K562 (cell line): Measurements from ENCODE around the gene SLC1A1. TPM values are rescaled to one million over a fixed set of nuclear protein-coding genes. Genes with fewer than 3 reads are reported as not detected.

Source experiments
- ATAC-seq: fragments of 200-7000 bp; cut with Tn5 transposase; 3 replicates; pipeline ENCODE4 v1.9.1; 2020; ENCODE audit warnings: moderate library complexity
- BruUV-seq: library from RNA; stranded (reverse); fragments of 400-500 nt; replicated peaks from 2 replicates; lab custom pipeline; 2021; lab: Mats Ljungman, UMichigan
- CTCF ChIA-PET: fragments of 300-600 bp; formaldehyde crosslinking; extraction: SDS; loops from one replicate; lab custom pipeline; 2021; ENCODE audit warnings: low intra/inter-chr PET ratio; lab: Yijun Ruan, JAX
- POLR2A ChIA-PET: fragments of 300-600, 350-650 bp; sonication (Branson Sonifier 250); formaldehyde crosslinking; extraction: SDS; loops from one replicate; lab custom pipeline; 2021; ENCODE audit warnings: antibody characterized with exemption, inconsistent platforms; lab: Yijun Ruan, JAX
- DNase-seq, 4 experiments: peaks; one replicate each; pipeline versions ENCODE4 v3.0.0 to v3.0.0-alpha.2; 2011 to 2018; ENCODE audit warnings: low spot score in 3 of 4, mixed read lengths in 3 of 4; ENCODE audit errors: extremely low read depth in 1 of 4
- FAIRE-seq: peaks from 2 replicates; lab custom pipeline; 2011; peaks lifted over from hg19 to GRCh38; lab: Jason Lieb, UNC
- H2AFZ ChIP-seq: 2 replicates; pipeline ENCODE4 v1.6.0; 2011; ENCODE audit warnings: low read depth, low read length, control low read depth, inconsistent platforms
- H3K27ac ChIP-seq: fragments of 200-600 bp; 3 replicates; pipeline ENCODE4 v1.8.0; 2011; ENCODE audit warnings: low read depth, mild to moderate bottlenecking, control low read depth, inconsistent platforms, low read length, moderate library complexity, mixed read lengths; ENCODE audit errors: extremely low read depth
- H3K27me3 ChIP-seq, 2 experiments: fragments of 300-600 bp in 1 of 2; 2 replicates in 1 of 2; 3 replicates in 1 of 2; pipeline versions ENCODE4 v1.6.0 to v1.8.0; 2011; ENCODE audit warnings: inconsistent platforms in 2 of 2, low read length in 2 of 2, mild to moderate bottlenecking in 1 of 2, mixed read lengths in 1 of 2, moderate library complexity in 1 of 2; ENCODE audit not compliant: control insufficient read depth in 2 of 2, insufficient read depth in 2 of 2
- H3K36me3 ChIP-seq: fragments of 300-600 bp; 3 replicates; pipeline ENCODE4 v1.8.0; 2011; ENCODE audit warnings: mild to moderate bottlenecking, low read length, inconsistent platforms; ENCODE audit not compliant: control insufficient read depth, insufficient read depth
- H3K4me1 ChIP-seq, 2 experiments: fragments of 200-600 bp in 1 of 2; replicated peaks in 1 of 2; 2 replicates in 1 of 2; 3 replicates in 1 of 2; pipeline versions ENCODE4 v1.5.1 to v1.8.0; 2011; ENCODE audit warnings: inconsistent platforms in 2 of 2, low read length in 2 of 2, mild to moderate bottlenecking in 1 of 2, mixed read lengths in 1 of 2, moderate library complexity in 1 of 2; ENCODE audit not compliant: control insufficient read depth in 2 of 2, insufficient read depth in 2 of 2
- H3K4me2 ChIP-seq: 2 replicates; pipeline ENCODE4 v1.6.1; 2011; ENCODE audit warnings: low read length, control low read depth, inconsistent platforms, mixed read lengths; ENCODE audit not compliant: insufficient read depth
- H3K4me3 ChIP-seq: fragments of 200-600 bp; sonication (generic), shearing (Covaris generic); 2 replicates; pipeline ENCODE4 v1.5.1; 2016; ENCODE audit warnings: control low read depth, inconsistent platforms
- H3K79me2 ChIP-seq: fragments of 200-600 bp; 3 replicates; pipeline ENCODE4 v1.8.0; 2011; ENCODE audit warnings: low read length, inconsistent platforms; ENCODE audit not compliant: control insufficient read depth, insufficient read depth
- H3K9ac ChIP-seq, 2 experiments: 2 replicates each; pipeline versions ENCODE4 v1.6.0 to v1.6.1; 2011; ENCODE audit warnings: low read depth in 2 of 2, low read length in 2 of 2, control low read depth in 1 of 2, inconsistent platforms in 1 of 2, mild to moderate bottlenecking in 1 of 2, mixed read lengths in 1 of 2; ENCODE audit not compliant: insufficient read depth in 1 of 2
- H3K9me1 ChIP-seq: one replicate; pipeline ENCODE4 v1.6.0; 2011; ENCODE audit warnings: inconsistent platforms, mild to moderate bottlenecking, low read length, moderate library complexity; ENCODE audit not compliant: control insufficient read depth, insufficient read depth
- H3K9me3 ChIP-seq: replicated peaks from 2 replicates; pipeline ENCODE4 v1.5.1; 2011; ENCODE audit warnings: low read depth, low read length, inconsistent platforms; ENCODE audit not compliant: control insufficient read depth, insufficient read depth
- H4K20me1 ChIP-seq: replicated peaks from 2 replicates; pipeline ENCODE4 v1.6.1; 2011; ENCODE audit warnings: low read length, inconsistent platforms, mixed read lengths; ENCODE audit not compliant: control insufficient read depth, insufficient read depth
- CTCFL ChIP-seq: IDR thresholded peaks from 2 replicates; pipeline ENCODE4 v1.6.1; 2011; ENCODE audit warnings: borderline replicate concordance, low read depth, mild to moderate bottlenecking, moderate library complexity, low read length; ENCODE audit not compliant: insufficient read depth, poor library complexity, severe bottlenecking
- E2F5 ChIP-seq: sonication (generic); formaldehyde crosslinking; IDR thresholded peaks from 2 replicates; pipeline ENCODE4 v1.8.0; 2022; ENCODE audit warnings: mild to moderate bottlenecking, missing genetic modification reagents
- FOXA3 ChIP-seq, 2 experiments: fragments of 450-650 bp in 1 of 2; sonication (generic) in 1 of 2; formaldehyde crosslinking; IDR thresholded peaks in 1 of 2; conservative IDR thresholded peaks in 1 of 2; 2 replicates each; pipeline versions ENCODE4 v1.4.0 to v1.8.0; 2020 to 2022; ENCODE audit warnings: mild to moderate bottlenecking in 2 of 2, missing genetic modification reagents in 1 of 2
- MYNN ChIP-seq, 2 experiments: sonication (generic); formaldehyde crosslinking in 1 of 2; IDR thresholded peaks; 2 replicates each; pipeline versions ENCODE4 v1.5.0 to v1.6.1; 2016 to 2020; ENCODE audit warnings: antibody characterized with exemption in 1 of 2, missing genetic modification reagents in 1 of 2
- NBN ChIP-seq: fragments of 450-650 bp; IDR thresholded peaks from 2 replicates; pipeline ENCODE4 v1.6.1; 2016; ENCODE audit warnings: low read depth, mild to moderate bottlenecking
- PHF20 ChIP-seq: fragments of 450-650 bp; IDR thresholded peaks from 2 replicates; pipeline ENCODE4 v1.6.1; 2018; ENCODE audit not compliant: partially characterized antibody
- TBL1XR1 ChIP-seq, 2 experiments: IDR thresholded peaks; 2 replicates each; pipeline ENCODE4 v1.6.1; 2012; ENCODE audit warnings: improper control_type of control experiment in 2 of 2, low read length in 2 of 2, mild to moderate bottlenecking in 1 of 2
- XRCC4 ChIP-seq: IDR thresholded peaks from one replicate; pipeline ENCODE4 v1.6.1; 2011; ENCODE audit not compliant: insufficient read depth, insufficient read length; ENCODE audit errors: extremely low read depth
- ZKSCAN1 ChIP-seq: fragments of 150-350 bp; IDR thresholded peaks from 2 replicates; pipeline ENCODE4 v1.6.1; 2016; ENCODE audit warnings: low read depth, low read length
- ZNF146 ChIP-seq: IDR thresholded peaks from one replicate; pipeline ENCODE4 v1.6.1; 2018; ENCODE audit warnings: missing compliant biosample characterization; ENCODE audit not compliant: unreplicated experiment
- ZNF263 ChIP-seq: sonication (generic); formaldehyde crosslinking; IDR thresholded peaks from 2 replicates; pipeline ENCODE4 v1.8.0; 2022; ENCODE audit warnings: mild to moderate bottlenecking, missing genetic modification reagents, borderline replicate concordance
- ZNF274 ChIP-seq: IDR thresholded peaks from 2 replicates; pipeline ENCODE4 v1.6.1; 2011; ENCODE audit warnings: low read depth, mild to moderate bottlenecking, low read length, moderate library complexity, borderline replicate concordance
- ZNF668 ChIP-seq: fragments of 250-450 bp; sonication (Bioruptor Pico); IDR thresholded peaks from 2 replicates; pipeline ENCODE4 v1.8.0; 2022; ENCODE audit warnings: mild to moderate bottlenecking, inconsistent platforms
- WGBS: fragments of 100-300 bp; shearing (Covaris generic); methylation state at CpG from one replicate; pipeline ENCODE4 v1.1.6; 2016; ENCODE audit warnings: low coverage, mixed read lengths; ENCODE audit not compliant: insufficient coverage; ENCODE audit errors: missing lambda C conversion rate; 5-methylcytosine and 5-hydroxymethylcytosine counted together
- in situ Hi-C: fragments of 300-500 bp; cut with MboI; formaldehyde crosslinking; loops from 4 replicates; pipeline ENCODE4 v1.15.0; 2018; ENCODE audit warnings: inconsistent platforms, mixed read lengths
- intact Hi-C: fragments of 100-400 bp; cut with micrococcal nuclease; formaldehyde crosslinking; loops from 2 replicates; pipeline ENCODE4 v1.14.2; 2022
- polyA plus RNA-seq, 8 experiments: library from polyadenylated mRNA; depleted of rRNA in 4 of 8; stranded (reverse) in 5 of 8; unstranded in 3 of 8; fragments of >200 nt; fragmentation: Nextera tagmentation in 2 of 8; fragmentation: Illumina TruSeq in 1 of 8; extraction: Ambion mirVana in 2 of 8; extraction: Trizol in 1 of 8; gene quantifications; 2 replicates each; pipeline versions ENCODE4 v1.2.1 to v1.2.3, GENCODE V29; 2011 to 2014; ENCODE audit warnings: inconsistent platforms in 1 of 8, missing spikeins in 1 of 8
- total RNA-seq, 7 experiments: library from RNA; depleted of rRNA in 6 of 7; stranded (reverse); fragments of >200 nt in 6 of 7; fragmentation: Illumina TruSeq in 2 of 7; extraction: Trizol in 2 of 7; gene quantifications; 2 replicates each; pipeline versions ENCODE4 v1.2.1 to v1.2.3, GENCODE V29; 2011 to 2021; ENCODE audit warnings: low replicate concordance in 1 of 7

The SLC1A1 gene
- total and polyA plus RNA-seq, 9 of the 15 experiments (the other 6 are each of a cell fraction or from before 2014, with no cell fraction given): 0.11 to 0.16 TPM; not detected in 7

GRCh38 chr9:4494806-4495205 is 4.5 kb downstream of the SLC1A1 start (continued):
- no peak for TF ChIP-seq CTCFL
- no peak for TF ChIP-seq E2F5 (CRISPR knock-in tag)
- no peak for TF ChIP-seq MYNN (IDR thresholded peaks at IDR 0.05)
- TF ChIP-seq MYNN (CRISPR knock-in tag; IDR thresholded peaks at IDR 0.05): no peak
- TF ChIP-seq ZNF263 (CRISPR knock-in tag): no peak
- no peak for TF ChIP-seq ZKSCAN1
- TF ChIP-seq NBN: no peak
- TF ChIP-seq XRCC4: no peak
- TF ChIP-seq ZNF274: no peak

GRCh38 chr9:4495537-4495936 is 5.3 kb downstream of the SLC1A1 start:
- no TSS peak for BruUV-seq
- peaks cover 0 to 13% of the 10 kb centered on the region in 2 experiments; a peak in 2 of 5 replicates for H3K27me3 ChIP-seq
- H3K27ac ChIP-seq: no peak overlapping the region
- H3K4me1 ChIP-seq: peaks cover 0 to 2% of the 10 kb centered on the region in 2 experiments; a peak in 1 of 5 replicates
- H4K20me1 ChIP-seq: no peaks in the 10 kb centered on the region
- ChIA-PET CTCF (no interaction called here), POLR2A (no interaction called here)
- H2AFZ ChIP-seq: no peak overlapping the region
- H3K9ac ChIP-seq: no peak overlapping the region
- in situ Hi-C loops: no loop called here
- no peaks in the 10 kb centered on the region for H3K79me2 ChIP-seq
- H3K4me2 ChIP-seq: no peak overlapping the region
- no peak for TF ChIP-seq ZNF146 (CRISPR knock-in tag)
- no peak for TF ChIP-seq ZNF668 (CRISPR knock-in tag)
- no peak for TF ChIP-seq FOXA3 (CRISPR knock-in tag; conservative IDR thresholded peaks at IDR 0.05 in 1 of 2, IDR thresholded peaks at IDR 0.05 in 1 of 2)
- TF ChIP-seq PHF20: no peak
- TF ChIP-seq TBL1XR1 (IDR thresholded peaks at IDR 0.05; ENCODE audit: low read length in 2 of 2): no peak
- 3% methylated on average over 4 of the region's 4 CpGs for WGBS
- H3K9me1 ChIP-seq: no peaks in the 10 kb centered on the region
- H3K9me3 ChIP-seq: no peaks in the 10 kb centered on the region
- intact Hi-C loops: no loop called here
- H3K4me3 ChIP-seq: no peak overlapping the region
- DNase-seq: no peak
- H3K36me3 ChIP-seq: no peaks in the 10 kb centered on the region
- ATAC-seq: no peak
- FAIRE-seq: no peak
